HG03439 (cell line): ENCODE results near the gene S1PR1.

Source experiments
- ATAC-seq: cut with Tn5 transposase; IDR thresholded peaks from one replicate; pipeline ENCODE4 v1.9.1; 2021; ENCODE audit warnings: mild to moderate bottlenecking, moderate library complexity; ENCODE audit not compliant: unreplicated experiment

Gene S1PR1

DNA sequence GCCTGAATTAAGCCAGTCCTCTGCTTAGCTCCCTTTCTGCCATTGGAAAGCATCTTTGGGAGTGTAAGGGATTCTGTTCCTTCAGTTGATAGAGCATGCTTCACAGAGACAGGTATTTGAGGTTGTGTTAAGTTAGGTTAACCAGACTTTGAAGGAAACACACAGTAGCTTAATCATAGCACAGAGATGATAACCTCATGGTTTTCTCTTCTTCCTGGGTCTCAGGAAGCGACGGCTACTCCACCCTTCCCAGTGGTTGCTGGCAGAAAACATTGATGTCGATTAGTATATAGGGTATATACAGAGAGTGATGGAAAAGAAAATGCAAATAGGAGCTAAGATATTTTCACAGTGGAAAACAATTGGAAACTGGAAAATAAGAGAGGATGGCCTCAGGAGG is 42.0 kb downstream of the S1PR1 start:
- ATAC-seq: no peak

- no peak for ATAC-seq
Measured at GRCh38 chr1:101280049-101280592, 43.3 kb downstream of the S1PR1 start.

GRCh38 chr1:101280942-101281654 is 44.3 kb downstream of the S1PR1 start:
- ATAC-seq: no peak

DNA sequence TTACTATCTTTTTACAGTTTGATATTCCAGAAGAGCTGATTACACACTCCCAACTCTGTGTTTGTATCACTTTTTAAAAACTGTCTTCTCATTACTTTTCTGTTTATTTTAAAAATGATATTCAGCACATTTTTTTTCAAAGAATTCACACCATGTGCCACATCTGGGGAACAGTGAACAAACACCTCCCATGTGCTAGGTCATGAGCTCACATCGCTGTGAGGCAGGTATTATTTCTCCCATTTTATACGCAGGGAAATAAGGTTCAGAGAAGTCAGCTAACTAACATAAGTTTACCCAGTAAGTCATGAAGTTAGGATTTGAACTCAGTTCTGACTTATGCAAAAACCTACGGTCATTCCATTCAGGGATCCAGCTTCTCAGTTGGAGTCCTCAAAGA is 44.9 kb downstream of the S1PR1 start:
- ATAC-seq: no peak

DNA sequence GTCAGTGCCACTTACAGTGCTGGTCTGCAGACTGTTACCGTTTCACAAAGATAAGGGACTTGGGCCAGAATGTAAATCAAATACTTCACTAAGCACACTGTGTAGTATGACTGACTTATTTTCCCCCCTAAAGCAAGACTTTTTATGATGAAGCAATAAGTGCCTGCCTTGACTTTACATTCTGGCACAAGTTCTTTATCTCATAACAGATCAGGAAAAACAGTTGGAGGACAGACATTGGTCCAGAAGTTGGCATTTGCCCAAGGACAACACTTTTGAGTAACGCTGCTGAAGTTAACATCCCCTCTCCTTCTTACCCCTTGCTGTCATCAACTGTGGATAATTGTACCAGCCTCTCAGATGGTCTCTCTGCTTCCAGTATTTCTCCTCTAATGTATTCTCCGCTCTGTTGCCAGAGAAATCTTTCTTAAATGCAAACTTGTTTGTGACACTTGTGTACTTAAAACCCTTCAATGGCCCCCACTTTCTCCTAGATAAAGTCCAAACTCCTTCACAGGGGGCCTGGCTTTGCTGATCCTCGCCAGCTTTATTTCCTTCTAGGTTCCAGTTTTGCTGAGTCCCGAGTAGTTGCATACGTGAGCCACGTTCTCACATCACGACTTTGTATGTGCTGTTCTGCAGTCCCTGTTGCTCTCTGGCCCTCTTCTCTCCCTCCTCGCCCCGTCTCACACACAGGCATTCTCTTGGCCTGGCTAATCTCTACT is 45.7 kb downstream of the S1PR1 start:
- no peak for ATAC-seq

GRCh38 chr1:101283443-101283842 is 46.6 kb downstream of the S1PR1 start:
- ATAC-seq: no peak

- no peak for ATAC-seq
Measured at GRCh38 chr1:101284021-101284420, 47.2 kb downstream of the S1PR1 start.

- no peak for ATAC-seq
Measured at GRCh38 chr1:101284622-101285218, 47.9 kb downstream of the S1PR1 start.

DNA sequence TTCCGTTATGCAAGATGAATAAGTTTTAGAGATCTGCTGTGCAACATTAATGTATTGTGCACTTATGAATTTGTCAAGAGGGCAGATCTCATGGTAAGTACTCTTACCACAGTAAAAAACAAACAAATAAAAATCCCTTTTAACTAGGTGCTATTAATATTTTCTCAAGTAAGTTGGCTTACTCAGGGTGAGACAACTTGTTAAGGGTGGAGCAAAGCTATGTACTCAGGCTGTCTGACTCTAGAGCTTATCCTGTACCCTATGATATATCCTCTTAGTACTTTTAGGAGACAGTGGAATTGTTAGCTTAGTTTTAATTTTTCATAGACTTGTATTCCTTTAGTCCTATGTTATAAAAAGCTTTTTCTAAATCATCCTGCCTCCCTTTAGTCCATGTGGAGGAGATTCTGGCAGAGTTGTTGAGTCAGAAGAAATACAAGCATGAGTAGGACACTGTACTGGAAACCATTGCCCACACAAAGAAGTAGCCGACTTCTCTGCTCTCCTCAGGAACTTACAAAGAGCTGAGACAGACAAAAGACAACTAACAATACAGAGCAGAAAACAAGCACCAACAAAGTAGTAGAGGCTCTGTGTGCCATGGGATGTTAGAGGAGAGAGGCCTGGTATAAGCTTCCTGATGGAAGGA is 49.2 kb downstream of the S1PR1 start:
- no peak for ATAC-seq

DNA sequence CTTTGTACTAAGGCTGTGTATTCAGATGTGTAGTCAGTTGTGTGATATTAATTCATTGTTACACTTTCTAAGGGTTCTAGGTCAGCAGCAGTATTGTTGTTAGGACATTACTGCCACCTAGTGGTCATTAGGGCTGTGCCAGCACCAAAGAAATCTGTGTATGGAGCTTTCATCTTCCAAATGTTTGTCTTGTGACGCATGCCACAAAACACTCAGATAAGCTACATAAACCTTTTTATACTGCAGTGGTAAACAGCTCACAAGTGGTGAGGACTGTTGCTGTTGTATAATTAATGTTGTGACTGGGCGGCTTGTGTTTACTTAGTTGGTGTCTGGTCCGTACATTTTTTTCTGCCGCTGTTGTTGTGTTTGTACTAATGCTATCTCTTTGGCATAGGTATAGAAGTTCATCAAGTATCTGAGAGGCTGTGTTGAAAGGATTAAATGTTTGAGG is 51.7 kb downstream of the S1PR1 start:
- ATAC-seq: no peak

GRCh38 chr1:101290119-101290921 is 53.5 kb downstream of the S1PR1 start:
- ATAC-seq: no peak
